Immature natural killer cell (primary cell): Measurements from ENCODE around the gene KLHL15. TPM values are rescaled to one million over a fixed set of nuclear protein-coding genes. Genes with fewer than 3 reads are reported as not detected.

ENCODE experiments used
- DNase-seq, 3 donors: peaks; one replicate each; pipeline ENCODE4 v3.0.0; 2022; ENCODE audit warnings: mixed read lengths in 1 of 3
- H3K27ac Mint-ChIP-seq, 6 donors: one replicate each; pipeline ENCODE4 v1.8.0; 2020; ENCODE audit warnings: mixed read lengths in 6 of 6, mild to moderate bottlenecking in 5 of 6, inconsistent platforms in 4 of 6, moderate library complexity in 3 of 6
- H3K27me3 Mint-ChIP-seq, 3 donors: one replicate each; pipeline ENCODE4 v1.8.0; 2020 to 2021; ENCODE audit warnings: low read depth in 3 of 3, mild to moderate bottlenecking in 3 of 3, mixed read lengths in 3 of 3, moderate library complexity in 3 of 3, inconsistent platforms in 1 of 3
- H3K36me3 Mint-ChIP-seq, 3 donors: one replicate each; pipeline ENCODE4 v1.8.0; 2020; ENCODE audit warnings: mixed read lengths in 3 of 3, inconsistent platforms in 2 of 3, mild to moderate bottlenecking in 2 of 3
- H3K4me1 Mint-ChIP-seq, 2 donors: one replicate each; pipeline ENCODE4 v1.8.0; 2020; ENCODE audit warnings: inconsistent platforms in 2 of 2, mild to moderate bottlenecking in 2 of 2, mixed read lengths in 2 of 2, moderate library complexity in 1 of 2
- H3K4me3 Mint-ChIP-seq, 5 donors: one replicate each; pipeline ENCODE4 v1.8.0; 2020; ENCODE audit warnings: mild to moderate bottlenecking in 5 of 5, mixed read lengths in 5 of 5, inconsistent platforms in 3 of 5, moderate library complexity in 3 of 5
- H3K9me3 Mint-ChIP-seq, 6 donors: one replicate each; pipeline ENCODE4 v1.8.0; 2020; ENCODE audit warnings: mild to moderate bottlenecking in 6 of 6, mixed read lengths in 6 of 6, inconsistent platforms in 4 of 6, moderate library complexity in 3 of 6
- polyA plus RNA-seq, 3 donors: library from polyadenylated mRNA; unstranded; fragments of 300-500 nt; fragmentation: Illumina TruSeq; gene quantifications; one replicate each; pipeline ENCODE4 v1.2.3, GENCODE V29; 2021

KLHL15 gene
- polyA plus RNA-seq, 3 donors from 2014 or later, result 1.6 to 2.4 (median 1.8) TPM

- no peak for DNase-seq
- H3K27ac Mint-ChIP-seq, result no peak overlapping the region
Observed at GRCh38 chrX:23959781-23960180, 67.2 kb downstream of the KLHL15 start.

GRCh38 chrX:23954396-23954795, 72.6 kb downstream of the KLHL15 start:
- Mint-ChIP-seq H3K4me3 (peak overlapping the region in 1 of 5 donors; percentile 9), H3K4me1 (peaks cover 24 to 33% of the 10 kb centered on the region in 2 donors), H3K36me3 (no peaks in the 10 kb centered on the region), H3K27me3 (peaks cover 0 to 2% (median 0%) of the 10 kb centered on the region in 3 donors), H3K9me3 (no peaks in the 10 kb centered on the region), H3K27ac (peak overlapping the region in 3 of 6 donors; percentile 31 to 91 (median 62))
- DNase-seq, result no peak

More at GRCh38 chrX:23959781-23960180, 67.2 kb downstream of the KLHL15 start:
- Mint-ChIP-seq H3K36me3 (no peaks in the 10 kb centered on the region), H3K4me3 (no peak overlapping the region), H3K27me3 (peaks cover 0 to 5% (median 0%) of the 10 kb centered on the region in 3 donors), H3K4me1 (peaks cover 0 to under 1% of the 10 kb centered on the region in 2 donors), H3K9me3 (no peaks in the 10 kb centered on the region)

- Mint-ChIP-seq H3K9me3 (no peaks in the 10 kb centered on the region), H3K4me1 (peaks cover 24 to 33% of the 10 kb centered on the region in 2 donors), H3K27ac (peak overlapping the region; percentile 74 to 92 (median 90)), H3K4me3 (peak overlapping the region; percentile 77 to 82 (median 81)), H3K27me3 (peaks cover 0 to 2% (median 0%) of the 10 kb centered on the region in 3 donors), H3K36me3 (no peaks in the 10 kb centered on the region)
- peak in 1 of 3 donors; percentile 5 for DNase-seq
Observed at GRCh38 chrX:23953908-23954269, 73.1 kb downstream of the KLHL15 start.

- Mint-ChIP-seq H3K4me3 (peak overlapping the region; percentile 77 to 82 (median 81)), H3K9me3 (no peaks in the 10 kb centered on the region), H3K27ac (peak overlapping the region; percentile 74 to 92 (median 90)), H3K27me3 (peaks cover 0 to 2% (median 0%) of the 10 kb centered on the region in 3 donors), H3K36me3 (no peaks in the 10 kb centered on the region), H3K4me1 (peaks cover 24 to 33% of the 10 kb centered on the region in 2 donors)
- DNase-seq, result peak; percentile 38 to 47 (median 45)
Observed at GRCh38 chrX:23952984-23953907, 73.7 kb downstream of the KLHL15 start.

GRCh38 chrX:23952391-23952790, 74.6 kb downstream of the KLHL15 start:
- H3K9me3 Mint-ChIP-seq, result no peaks in the 10 kb centered on the region
- H3K4me3 Mint-ChIP-seq, result peak overlapping the region in 3 of 5 donors; percentile 77 to 82 (median 81)
- peaks cover 0 to 2% (median 0%) of the 10 kb centered on the region in 3 donors for H3K27me3 Mint-ChIP-seq
- H3K27ac Mint-ChIP-seq, result peak overlapping the region in 3 of 6 donors; percentile 74 to 92 (median 87)
- H3K4me1 Mint-ChIP-seq, result peaks cover 24 to 33% of the 10 kb centered on the region in 2 donors
- H3K36me3 Mint-ChIP-seq, result no peaks in the 10 kb centered on the region
- no peak for DNase-seq

GRCh38 chrX:23945206-23945605, 81.8 kb downstream of the KLHL15 start:
- no peaks in the 10 kb centered on the region for H3K4me1 Mint-ChIP-seq
- no peak overlapping the region for H3K27ac Mint-ChIP-seq
- no peaks in the 10 kb centered on the region for H3K9me3 Mint-ChIP-seq
- peaks cover 0 to 4% (median 4%) of the 10 kb centered on the region in 3 donors for H3K36me3 Mint-ChIP-seq
- no peak for DNase-seq
- H3K27me3 Mint-ChIP-seq, result peaks cover 0 to 4% (median 0%) of the 10 kb centered on the region in 3 donors
- H3K4me3 Mint-ChIP-seq, result no peak overlapping the region

GRCh38 chrX:23944234-23944633, 82.8 kb downstream of the KLHL15 start:
- no peak for DNase-seq
- Mint-ChIP-seq H3K4me3 (no peak overlapping the region), H3K9me3 (no peaks in the 10 kb centered on the region), H3K27me3 (peaks cover 0 to 4% (median 0%) of the 10 kb centered on the region in 3 donors), H3K27ac (no peak overlapping the region), H3K36me3 (peaks cover 0 to 4% (median 4%) of the 10 kb centered on the region in 3 donors), H3K4me1 (no peaks in the 10 kb centered on the region)

- Mint-ChIP-seq H3K4me3 (no peak overlapping the region), H3K9me3 (no peaks in the 10 kb centered on the region), H3K36me3 (no peaks in the 10 kb centered on the region), H3K27ac (no peak overlapping the region), H3K27me3 (peaks cover 0 to 4% (median 0%) of the 10 kb centered on the region in 3 donors), H3K4me1 (no peaks in the 10 kb centered on the region)
- no peak for DNase-seq
Observed at GRCh38 chrX:23939203-23939602, 87.8 kb downstream of the KLHL15 start.

GRCh38 chrX:23938690-23939089, 88.3 kb downstream of the KLHL15 start:
- Mint-ChIP-seq H3K27me3 (peaks cover 0 to 2% (median 0%) of the 10 kb centered on the region in 3 donors), H3K4me3 (no peak overlapping the region), H3K27ac (no peak overlapping the region), H3K9me3 (no peaks in the 10 kb centered on the region), H3K4me1 (no peaks in the 10 kb centered on the region), H3K36me3 (no peaks in the 10 kb centered on the region)
- DNase-seq, result no peak

- DNase-seq, result no peak
- H3K4me1 Mint-ChIP-seq, result peaks cover 2 to 3% of the 10 kb centered on the region in 2 donors
- no peaks in the 10 kb centered on the region for H3K9me3 Mint-ChIP-seq
- H3K27me3 Mint-ChIP-seq, result peaks cover 0 to 5% (median 0%) of the 10 kb centered on the region in 3 donors
- H3K36me3 Mint-ChIP-seq, result no peaks in the 10 kb centered on the region
- H3K27ac Mint-ChIP-seq, result no peak overlapping the region
- H3K4me3 Mint-ChIP-seq, result no peak overlapping the region
Observed at GRCh38 chrX:23937100-23937499, 89.9 kb downstream of the KLHL15 start.

- H3K27ac Mint-ChIP-seq, result no peak overlapping the region
- no peaks in the 10 kb centered on the region for H3K9me3 Mint-ChIP-seq
- no peaks in the 10 kb centered on the region for H3K36me3 Mint-ChIP-seq
- no peak for DNase-seq
- no peak overlapping the region for H3K4me3 Mint-ChIP-seq
- peaks cover 0 to 5% (median 2%) of the 10 kb centered on the region in 3 donors for H3K27me3 Mint-ChIP-seq
- H3K4me1 Mint-ChIP-seq, result peaks cover 11 to 12% of the 10 kb centered on the region in 2 donors
Observed at GRCh38 chrX:23936180-23936579, 90.8 kb downstream of the KLHL15 start.

GRCh38 chrX:23935106-23935505, 91.9 kb downstream of the KLHL15 start:
- no peak for DNase-seq
- no peak overlapping the region for H3K27ac Mint-ChIP-seq
- no peaks in the 10 kb centered on the region for H3K36me3 Mint-ChIP-seq
- H3K9me3 Mint-ChIP-seq, result no peaks in the 10 kb centered on the region
- no peak overlapping the region for H3K4me3 Mint-ChIP-seq
- peaks cover 0 to 5% (median 2%) of the 10 kb centered on the region in 3 donors for H3K27me3 Mint-ChIP-seq
- H3K4me1 Mint-ChIP-seq, result peaks cover 15 to 16% of the 10 kb centered on the region in 2 donors
